H1 (cell line): ENCODE data around the gene FOXI1. TPM values are rescaled to one million over a fixed set of nuclear protein-coding genes. Genes with fewer than 3 reads are reported as not detected.

Experiments
- CTCF ChIA-PET: fragments of 300-600 bp; sonication (Branson Sonifier 250); formaldehyde crosslinking; loops from one replicate; lab custom pipeline; 2021; ENCODE audit not compliant: partially characterized antibody; lab: Charles Lee
- POLR2A ChIA-PET: fragments of 300-600 bp; sonication (Branson Sonifier 250); formaldehyde crosslinking; loops from one replicate; lab custom pipeline; 2021; ENCODE audit warnings: inconsistent platforms; ENCODE audit not compliant: partially characterized antibody; lab: Charles Lee
- DNase-seq, 2 experiments: peaks; one replicate each; pipeline versions ENCODE4 v3.0.0 to v3.0.0-alpha.2; 2010 to 2022; ENCODE audit warnings: low spot score in 2 of 2, low read depth in 1 of 2, mixed read lengths in 1 of 2
- FAIRE-seq: peaks from 2 replicates; lab custom pipeline; 2011; peaks lifted over from hg19 to GRCh38; lab: Jason Lieb, UNC
- H2AFZ ChIP-seq: 2 replicates; pipeline ENCODE4 v1.8.1; 2012; ENCODE audit warnings: low read length, inconsistent platforms
- H2AK5ac ChIP-seq: 2 replicates; pipeline ENCODE4 v1.6.1; 2013; ENCODE audit warnings: low read depth, low read length
- H2BK120ac ChIP-seq: replicated peaks from 2 replicates; pipeline ENCODE3; 2013; ENCODE audit warnings: low read depth, low read length, inconsistent platforms
- H2BK12ac ChIP-seq: 2 replicates; pipeline ENCODE4 v1.6.1; 2013; ENCODE audit warnings: low read depth, low read length
- H2BK15ac ChIP-seq: 2 replicates; pipeline ENCODE4 v1.6.1; 2013; ENCODE audit warnings: low read length
- H2BK20ac ChIP-seq: 2 replicates; pipeline ENCODE4 v1.6.1; 2013; ENCODE audit warnings: low read length
- H2BK5ac ChIP-seq: 2 replicates; pipeline ENCODE4 v1.6.1; 2013; ENCODE audit warnings: low read depth, low read length
- H3K14ac ChIP-seq: 2 replicates; pipeline ENCODE4 v1.6.1; 2013; ENCODE audit warnings: inconsistent platforms; ENCODE audit not compliant: insufficient read length
- H3K18ac ChIP-seq: 2 replicates; pipeline ENCODE4 v1.6.1; 2013; ENCODE audit warnings: low read length; ENCODE audit errors: extremely low read depth
- H3K23ac ChIP-seq: 2 replicates; pipeline ENCODE4 v1.6.1; 2013; ENCODE audit warnings: inconsistent platforms; ENCODE audit not compliant: insufficient read length
- H3K23me2 ChIP-seq: 2 replicates; pipeline ENCODE4 v1.6.1; 2013; ENCODE audit warnings: low read depth, low read length
- H3K27ac ChIP-seq: 2 replicates; pipeline ENCODE4 v1.6.1; 2011; ENCODE audit warnings: low read depth, low read length, inconsistent platforms
- H3K27me3 ChIP-seq, 4 experiments: replicated peaks in 1 of 4; 1 replicate in 1 of 4; 2 replicates in 3 of 4; pipeline versions ENCODE4 v1.6.1 to v1.8.1; 2011 to 2013; ENCODE audit warnings: low read length in 3 of 4, mild to moderate bottlenecking in 3 of 4, inconsistent platforms in 2 of 4, mixed read lengths in 2 of 4, moderate library complexity in 1 of 4; ENCODE audit not compliant: control insufficient read depth in 3 of 4, insufficient read depth in 3 of 4; ENCODE audit errors: extremely low read depth in 1 of 4
- H3K36me3 ChIP-seq, 4 experiments: 2 replicates each; pipeline versions ENCODE4 v1.6.1 to v1.8.1; 2011 to 2013; ENCODE audit warnings: mild to moderate bottlenecking in 4 of 4, low read length in 3 of 4, moderate library complexity in 2 of 4, control low read depth in 1 of 4, inconsistent platforms in 1 of 4; ENCODE audit not compliant: insufficient read depth in 4 of 4, control insufficient read depth in 2 of 4
- H3K4ac ChIP-seq: replicated peaks from 2 replicates; pipeline ENCODE3; 2013; ENCODE audit warnings: low read length, low read depth, mixed read lengths, inconsistent platforms; ENCODE audit not compliant: insufficient read length
- H3K4me1 ChIP-seq, 4 experiments: replicated peaks in 1 of 4; 1 replicate in 1 of 4; 2 replicates in 3 of 4; pipeline versions ENCODE4 v1.6.1 to v1.8.1; 2011 to 2013; ENCODE audit warnings: low read length in 3 of 4, inconsistent platforms in 2 of 4, mixed read lengths in 1 of 4; ENCODE audit not compliant: insufficient read depth in 4 of 4, control insufficient read depth in 3 of 4
- H3K4me2 ChIP-seq, 2 experiments: 2 replicates each; pipeline versions ENCODE4 v1.6.1 to v1.8.1; 2011 to 2013; ENCODE audit warnings: low read depth in 2 of 2, low read length in 2 of 2, control low read depth in 1 of 2, inconsistent platforms in 1 of 2, mild to moderate bottlenecking in 1 of 2; ENCODE audit not compliant: insufficient read depth in 1 of 2
- H3K4me3 ChIP-seq, 4 experiments: fragments of 200-600, 300-600 bp in 1 of 4; sonication (generic), shearing (Covaris generic), sonication (Bioruptor Twin) in 1 of 4; 2 replicates each; pipeline versions ENCODE4 v1.5.1 to v1.8.1; 2011 to 2016; ENCODE audit warnings: low read length in 4 of 4, low read depth in 3 of 4, control low read depth in 2 of 4, inconsistent platforms in 2 of 4, mild to moderate bottlenecking in 2 of 4, mixed read lengths in 1 of 4, moderate library complexity in 1 of 4; ENCODE audit not compliant: insufficient read depth in 2 of 4; ENCODE audit errors: extremely low read depth in 1 of 4
- H3K56ac ChIP-seq: replicated peaks from 2 replicates; pipeline ENCODE3; 2013; ENCODE audit warnings: low read depth, mild to moderate bottlenecking, mixed read lengths, low read length, inconsistent platforms; ENCODE audit not compliant: insufficient read length
- H3K79me1 ChIP-seq: 2 replicates; pipeline ENCODE4 v1.6.1; 2013; ENCODE audit warnings: low read depth, low read length, control low read depth
- H3K79me2 ChIP-seq, 2 experiments: 2 replicates each; pipeline versions ENCODE4 v1.6.1 to v1.8.1; 2012 to 2013; ENCODE audit warnings: low read length in 2 of 2, mild to moderate bottlenecking in 2 of 2, inconsistent platforms in 1 of 2; ENCODE audit not compliant: insufficient read depth in 2 of 2, control insufficient read depth in 1 of 2
- H3K9ac ChIP-seq, 4 experiments: replicated peaks in 1 of 4; 1 replicate in 1 of 4; 2 replicates in 3 of 4; pipeline versions ENCODE4 v1.6.1 to v1.8.1; 2011 to 2013; ENCODE audit warnings: low read depth in 3 of 4, low read length in 3 of 4, control low read depth in 2 of 4, mild to moderate bottlenecking in 2 of 4, moderate library complexity in 2 of 4, inconsistent platforms in 1 of 4; ENCODE audit errors: extremely low read depth in 1 of 4
- H3K9me3 ChIP-seq, 2 experiments: 2 replicates each; pipeline versions ENCODE4 v1.6.1 to v1.8.1; 2012 to 2013; ENCODE audit warnings: mild to moderate bottlenecking in 2 of 2, moderate library complexity in 2 of 2, control low read depth in 1 of 2, inconsistent platforms in 1 of 2, low read depth in 1 of 2, low read length in 1 of 2, mixed read lengths in 1 of 2; ENCODE audit not compliant: insufficient read depth in 2 of 2
- H4K20me1 ChIP-seq, 2 experiments: replicated peaks in 1 of 2; 2 replicates each; pipeline versions ENCODE3 to v1.8.1; 2011 to 2013; ENCODE audit warnings: inconsistent platforms in 2 of 2, low read length in 2 of 2, mild to moderate bottlenecking in 1 of 2; ENCODE audit not compliant: insufficient read depth in 2 of 2, control insufficient read depth in 1 of 2
- H4K5ac ChIP-seq: 2 replicates; pipeline ENCODE4 v1.6.1; 2013; ENCODE audit warnings: low read length, low read depth, mixed read lengths, inconsistent platforms; ENCODE audit not compliant: insufficient read length
- H4K8ac ChIP-seq: 2 replicates; pipeline ENCODE4 v1.8.0; 2013; ENCODE audit warnings: mild to moderate bottlenecking, moderate library complexity, low read length, inconsistent platforms; ENCODE audit not compliant: insufficient read depth; ENCODE audit errors: extremely low read depth
- H4K91ac ChIP-seq: replicated peaks from 2 replicates; pipeline ENCODE3; 2013; ENCODE audit warnings: low read length, mixed read lengths, inconsistent platforms; ENCODE audit not compliant: insufficient read length
- ASH2L ChIP-seq: fragments of 200-600, 300-600 bp; sonication (generic); IDR thresholded peaks from one replicate; pipeline ENCODE4 v1.7.1; 2017; ENCODE audit warnings: low read length
- BRCA1 ChIP-seq: IDR thresholded peaks from 2 replicates; pipeline ENCODE4 v1.6.1; 2012; ENCODE audit warnings: low read depth, low read length, improper control_type of control experiment
- CBX8 ChIP-seq: fragments of 300-800, 300-1000 bp; sonication (generic); IDR thresholded peaks from 2 replicates; pipeline ENCODE4 v1.7.1; 2016; ENCODE audit warnings: low read depth, low read length, borderline replicate concordance
- CEBPB ChIP-seq: IDR thresholded peaks from 2 replicates; pipeline ENCODE4 v1.6.1; 2012; ENCODE audit warnings: low read depth, low read length
- CTCF ChIP-seq, 3 experiments: IDR thresholded peaks; 1 replicate in 2 of 3; 2 replicates in 1 of 3; pipeline versions ENCODE4 v1.5.1 to v1.6.1; 2011; ENCODE audit warnings: low read length in 3 of 3, mild to moderate bottlenecking in 3 of 3, inconsistent platforms in 2 of 3, low read depth in 1 of 3, moderate library complexity in 1 of 3; ENCODE audit not compliant: insufficient read depth in 1 of 3; ENCODE audit errors: control extremely low read depth in 1 of 3
- EGR1 ChIP-seq: IDR thresholded peaks from 2 replicates; pipeline ENCODE4 v1.6.1; 2011; ENCODE audit warnings: low read depth, low read length, borderline replicate concordance
- GTF2F1 ChIP-seq: IDR thresholded peaks from 2 replicates; pipeline ENCODE4 v1.6.1; 2012; ENCODE audit warnings: low read depth, low read length, improper control_type of control experiment, borderline replicate concordance
- POU5F1 ChIP-seq: IDR thresholded peaks from 2 replicates; pipeline ENCODE4 v1.6.1; 2011; ENCODE audit warnings: low read depth, mild to moderate bottlenecking, low read length, moderate library complexity
- RXRA ChIP-seq: IDR thresholded peaks from 2 replicates; pipeline ENCODE4 v1.6.1; 2011; ENCODE audit warnings: low read depth, mild to moderate bottlenecking, low read length, moderate library complexity; ENCODE audit not compliant: insufficient read depth
- SAP30 ChIP-seq: fragments of 300-600 bp; sonication (generic); IDR thresholded peaks from 2 replicates; pipeline ENCODE4 v1.7.1; 2012; ENCODE audit warnings: low read length, moderate library complexity, mild to moderate bottlenecking, inconsistent platforms; ENCODE audit not compliant: insufficient read depth, insufficient replicate concordance
- SP4 ChIP-seq: IDR thresholded peaks from 2 replicates; pipeline ENCODE4 v1.6.1; 2012; ENCODE audit warnings: low read length, inconsistent platforms
- TAF7 ChIP-seq: optimal IDR thresholded peaks from 2 replicates; pipeline ENCODE3; 2011; ENCODE audit warnings: low read depth, mild to moderate bottlenecking, inconsistent platforms, low read length, moderate library complexity, borderline replicate concordance
- WGBS, 2 experiments: shearing (Covaris generic) in 1 of 2; methylation state at CpG; one replicate each; pipeline versions ENCODE4 v1.1.6 to v1.1.7; 2013 to 2015; ENCODE audit warnings: low lambda C conversion rate in 2 of 2, mixed read lengths in 2 of 2, inconsistent platforms in 1 of 2, low coverage in 1 of 2, missing lambda C conversion rate in 1 of 2; ENCODE audit not compliant: insufficient replicate concordance in 2 of 2, insufficient coverage in 1 of 2, insufficient read length in 1 of 2; ENCODE audit errors: extremely low coverage in 1 of 2, missing lambda C conversion rate in 1 of 2; 5-methylcytosine and 5-hydroxymethylcytosine counted together
- polyA plus RNA-seq, 7 experiments: library from polyadenylated mRNA; depleted of rRNA in 3 of 7; stranded (reverse) in 5 of 7; unstranded in 2 of 7; fragments of >200 nt in 5 of 7; fragments of 200-250 nt in 2 of 7; gene quantifications; 1 replicate in 5 of 7; 2 replicates in 1 of 7; 4 replicates in 1 of 7; pipeline versions ENCODE4 v1.2.1 to v1.2.3, GENCODE V29; 2011 to 2013; ENCODE audit warnings: missing spikeins in 2 of 7, mixed read lengths in 2 of 7
- total RNA-seq: library from RNA; stranded (reverse); fragmentation: NEBNext Ultra II Directional; extraction: Animal tissue kit (Norgen Biotek cat#: 25700); gene quantifications from 2 replicates; pipeline ENCODE4 v1.2.1, GENCODE V29; 2021

FOXI1 gene
- total and polyA plus RNA-seq, 2 of the 8 experiments (the other 6 are each of a cell fraction or from before 2014, with no cell fraction given): not detected

- H4K20me1 ChIP-seq: no peaks in the 10 kb centered on the region
- no peaks in the 10 kb centered on the region for H3K36me3 ChIP-seq
- H3K9me3 ChIP-seq: no peaks in the 10 kb centered on the region
- no peak overlapping the region for H3K56ac ChIP-seq
- FAIRE-seq (no peak), DNase-seq (no peak)
- no peaks in the 10 kb centered on the region for H3K79me1 ChIP-seq
- no peak overlapping the region for H4K91ac ChIP-seq
- H3K9ac ChIP-seq: no peak overlapping the region
- no peak overlapping the region for H2BK5ac ChIP-seq
- no peaks in the 10 kb centered on the region for H3K27me3 ChIP-seq
- H2BK120ac ChIP-seq: no peak overlapping the region
- H3K23me2 ChIP-seq: no peaks in the 10 kb centered on the region
- no peak overlapping the region for H3K4me2 ChIP-seq
- no peak overlapping the region for H3K14ac ChIP-seq
- no peak overlapping the region for H3K23ac ChIP-seq
- POLR2A ChIA-PET: interaction anchor here (0.8 kb wide), 1 partner anchor 10 kb away, joined by 3 read pairs; no protein-coding TSS in a partner anchor
- no peak overlapping the region for H2BK12ac ChIP-seq
- H2AK5ac ChIP-seq: no peak overlapping the region
- no peak overlapping the region for H2AFZ ChIP-seq
- H2BK15ac ChIP-seq: no peak overlapping the region
- no peak overlapping the region for H3K27ac ChIP-seq
- WGBS, 2 experiments: 89% methylated on average over 2 of the region's 2 CpGs; no CpG with 5 or more reads in 1 of the 2 experiments
- H3K4me1 ChIP-seq: peaks cover 0 to 12% (median 3%) of the 10 kb centered on the region in 4 experiments; a peak in 5 of 7 replicates
- CTCF ChIA-PET: interaction anchor here (1.1 to 1.5 kb wide), 2 partner anchors 10 to 54 kb away, joined by 3 to 4 read pairs; no protein-coding TSS in a partner anchor
- H3K18ac ChIP-seq: no peak overlapping the region
- H3K4ac ChIP-seq: no peak overlapping the region
- H4K5ac ChIP-seq: no peak overlapping the region
- no peak overlapping the region for H2BK20ac ChIP-seq
- H3K4me3 ChIP-seq: no peak overlapping the region
- H4K8ac ChIP-seq: no peak overlapping the region
- no peaks in the 10 kb centered on the region for H3K79me2 ChIP-seq
- TF ChIP-seq POU5F1 (no peak), SAP30 (no peak), GTF2F1 (no peak), ASH2L (no peak), BRCA1 (no peak), EGR1 (no peak), TAF7 (no peak), SP4 (no peak), CEBPB (no peak), RXRA (no peak), CBX8 (no peak), CTCF (IDR thresholded peaks at IDR 0.05; ENCODE audit: control extremely low read depth in 1 of 3, insufficient read depth in 1 of 3, low read depth in 1 of 3, low read length in 3 of 3) (no peak)
Observed at GRCh38 chr5:170154744-170155143, 49.0 kb downstream of the FOXI1 start.
